GM21390 (cell line): ENCODE data around the gene ACTN4.

ENCODE experiments used
- ATAC-seq: cut with Tn5 transposase; IDR thresholded peaks from one replicate; pipeline ENCODE4 v1.9.1; 2021; ENCODE audit not compliant: unreplicated experiment

Gene ACTN4

DNA sequence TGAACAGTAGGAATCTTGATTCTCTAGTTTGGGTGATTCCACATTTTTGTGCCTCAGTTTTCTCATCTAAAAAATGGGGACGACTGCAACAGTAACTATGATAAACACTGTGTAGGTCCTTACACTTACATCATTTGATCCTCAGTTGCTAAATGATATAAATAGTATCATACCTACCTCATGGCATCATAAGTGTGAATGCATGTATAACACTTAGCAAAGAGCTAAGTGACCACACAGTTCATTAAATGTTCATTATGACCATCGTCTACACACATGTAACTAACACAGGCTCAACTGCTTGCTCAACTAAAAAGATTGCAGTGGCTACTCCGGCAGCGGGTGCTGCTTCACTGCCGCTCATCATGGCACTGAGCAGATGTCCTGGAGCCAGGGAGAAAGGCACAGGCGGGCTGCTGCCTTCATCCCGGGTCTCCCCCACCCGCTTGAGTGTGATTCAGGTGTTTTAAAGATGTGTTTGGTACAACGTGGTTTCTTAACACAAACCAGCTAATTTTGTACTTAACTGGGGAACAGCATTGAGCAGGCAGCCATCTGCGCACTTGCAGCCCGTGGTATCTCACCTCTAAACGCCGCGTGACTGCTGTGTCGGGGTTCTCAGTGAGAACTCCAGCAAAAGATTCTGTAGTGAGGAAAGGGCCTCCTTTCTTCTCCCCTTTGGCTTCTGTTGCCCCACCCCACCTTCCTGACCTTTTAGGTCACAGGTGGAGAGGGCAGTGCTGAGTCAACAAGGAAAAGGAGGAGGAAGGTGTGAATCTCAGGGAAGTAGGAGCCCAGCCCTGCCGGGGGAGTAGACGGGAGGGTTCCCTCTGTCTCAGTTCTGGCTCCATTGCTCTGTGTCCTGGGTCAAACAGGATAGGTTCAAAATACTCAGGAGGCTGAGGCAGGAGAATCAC is 11.7 kb upstream of the ACTN4 start:
- no peak for ATAC-seq

DNA sequence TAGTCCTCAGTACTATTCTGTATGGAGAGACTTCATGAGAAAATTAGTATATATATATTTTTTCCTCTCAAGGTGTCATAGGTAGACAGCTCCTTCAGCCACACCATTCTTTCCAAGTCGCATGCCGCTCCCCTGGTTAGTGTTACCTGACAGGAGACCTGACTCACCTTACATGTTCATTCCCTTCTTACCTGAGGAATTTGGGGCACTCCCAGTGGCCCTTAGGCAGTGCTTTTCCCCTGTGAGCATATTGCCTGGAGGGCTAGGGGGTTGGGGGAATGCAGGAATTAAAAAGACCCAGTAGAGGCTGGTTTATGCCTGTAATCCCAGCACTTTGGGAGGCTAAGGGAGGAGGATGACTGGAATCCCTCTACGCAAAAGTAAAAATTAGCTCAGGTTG is 9.0 kb upstream of the ACTN4 start:
- ATAC-seq = no peak

DNA sequence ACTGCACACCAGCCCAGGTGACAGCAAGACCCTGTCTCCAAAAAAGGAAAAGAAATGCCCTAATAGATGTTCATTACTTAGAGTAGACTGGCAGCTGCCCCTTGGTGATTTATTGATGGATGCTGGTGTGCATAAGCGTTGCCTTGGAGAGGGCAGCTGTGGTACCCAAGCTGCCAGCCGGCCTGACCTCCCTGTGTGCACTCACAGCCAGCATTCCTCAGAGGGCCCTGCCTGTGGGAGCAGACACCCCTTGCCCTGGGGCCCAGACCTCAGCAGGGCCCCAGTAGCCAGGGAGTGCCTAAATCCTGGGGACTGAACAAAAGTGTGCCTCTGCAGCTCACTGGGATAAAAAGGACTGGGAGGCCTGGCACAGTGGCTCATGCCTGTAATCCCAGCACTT is 7.8 kb upstream of the ACTN4 start:
- ATAC-seq = no peak

DNA sequence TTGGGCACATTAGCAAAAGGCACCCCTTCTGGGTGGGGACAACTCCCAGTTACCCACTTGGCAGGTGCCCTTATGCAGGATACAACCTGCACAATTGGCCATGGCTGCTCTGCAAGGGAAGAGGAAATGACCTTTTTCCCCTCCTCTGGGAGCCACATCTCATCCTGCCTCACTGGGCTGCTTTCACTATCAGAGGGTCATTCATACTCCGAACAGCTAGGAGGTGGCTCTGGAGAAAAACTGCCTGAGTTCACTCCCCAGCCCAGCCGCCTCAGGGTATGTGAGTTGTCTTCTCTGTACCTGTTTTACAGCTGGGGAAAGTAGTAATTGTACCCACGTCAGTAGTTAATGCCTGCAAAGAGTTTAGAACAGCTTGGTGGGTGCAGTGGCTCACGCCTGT is 7.1 kb upstream of the ACTN4 start:
- no peak for ATAC-seq

DNA sequence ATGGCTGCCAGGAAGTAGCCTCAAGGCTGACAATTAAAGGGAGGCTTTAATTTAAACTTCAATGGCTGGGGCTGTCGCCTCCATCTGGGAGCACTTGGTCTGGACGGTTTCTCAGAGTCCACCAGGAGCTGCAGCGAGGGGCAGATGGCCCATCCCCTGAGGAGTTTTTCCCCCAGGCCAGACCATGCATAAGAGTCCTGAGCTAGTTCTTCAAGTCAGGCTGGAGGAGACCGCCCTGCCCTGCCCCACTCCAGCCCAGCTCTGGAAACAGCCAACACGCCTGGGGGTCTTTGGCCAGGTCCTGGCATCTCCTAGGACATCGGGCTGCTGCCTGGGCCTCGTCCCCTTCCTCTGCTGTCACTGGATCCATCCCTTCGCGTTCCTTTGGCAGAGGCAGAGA is 5.3 kb upstream of the ACTN4 start:
- ATAC-seq = no peak

DNA sequence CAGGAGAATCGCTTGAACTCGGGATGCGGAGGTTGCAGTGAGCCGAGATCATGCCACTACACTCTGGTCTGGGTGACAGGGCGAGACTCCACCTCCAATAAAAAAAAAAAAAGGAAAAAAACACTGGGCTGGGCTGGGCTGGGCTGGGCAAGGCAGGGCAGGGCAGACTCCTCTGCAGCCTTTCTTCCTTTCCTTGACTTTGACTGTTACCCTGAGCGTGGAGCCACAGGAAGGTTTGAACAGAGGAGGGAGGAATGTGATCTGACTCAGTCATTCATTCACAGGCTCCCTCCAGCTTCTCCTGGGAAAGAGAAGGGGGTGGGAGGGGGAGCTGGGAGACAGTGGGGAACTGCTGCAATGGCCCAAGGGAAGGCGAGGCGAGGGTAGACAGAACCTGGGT is 2.7 kb upstream of the ACTN4 start:
- ATAC-seq = no peak

DNA sequence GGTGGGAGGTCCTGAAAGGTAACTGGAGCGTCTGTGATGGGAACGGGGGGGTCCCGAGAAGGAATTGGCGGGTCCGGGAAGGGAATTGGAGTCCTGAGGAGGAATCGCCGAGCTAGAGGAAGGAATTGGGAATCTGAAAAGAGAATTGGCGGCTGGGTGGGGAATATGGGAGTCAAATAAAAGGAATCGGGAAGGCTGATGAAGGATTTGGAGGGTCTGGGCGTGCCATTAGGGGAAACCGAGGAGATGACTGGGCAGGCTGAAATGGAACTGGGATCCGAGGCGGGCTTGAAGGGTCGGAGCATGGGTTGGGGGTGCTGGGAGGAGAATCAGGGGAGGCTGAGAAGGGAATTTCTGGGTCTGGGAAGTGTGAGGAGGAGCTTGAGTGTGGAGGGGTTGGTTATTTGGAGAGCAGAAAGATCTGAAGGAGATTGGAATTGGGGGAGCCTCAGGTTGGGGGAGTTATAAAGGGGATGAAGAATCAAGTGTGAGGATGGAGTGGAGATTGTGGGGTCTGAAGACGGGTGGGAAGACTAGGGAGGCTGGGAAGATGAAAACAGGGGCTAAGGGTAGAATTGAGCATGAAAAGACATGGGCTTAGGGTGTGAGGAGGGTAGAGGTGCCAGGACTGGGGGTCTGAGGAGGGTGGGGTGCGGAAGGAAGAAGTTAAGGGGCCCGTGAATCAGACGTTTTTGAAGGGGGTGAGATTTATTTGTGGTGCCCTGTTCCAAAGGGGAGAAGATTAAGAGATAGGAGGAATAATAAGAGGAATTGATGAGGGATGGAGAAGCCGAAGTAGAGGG is 718 bp downstream of the ACTN4 start:
- no peak for ATAC-seq

DNA sequence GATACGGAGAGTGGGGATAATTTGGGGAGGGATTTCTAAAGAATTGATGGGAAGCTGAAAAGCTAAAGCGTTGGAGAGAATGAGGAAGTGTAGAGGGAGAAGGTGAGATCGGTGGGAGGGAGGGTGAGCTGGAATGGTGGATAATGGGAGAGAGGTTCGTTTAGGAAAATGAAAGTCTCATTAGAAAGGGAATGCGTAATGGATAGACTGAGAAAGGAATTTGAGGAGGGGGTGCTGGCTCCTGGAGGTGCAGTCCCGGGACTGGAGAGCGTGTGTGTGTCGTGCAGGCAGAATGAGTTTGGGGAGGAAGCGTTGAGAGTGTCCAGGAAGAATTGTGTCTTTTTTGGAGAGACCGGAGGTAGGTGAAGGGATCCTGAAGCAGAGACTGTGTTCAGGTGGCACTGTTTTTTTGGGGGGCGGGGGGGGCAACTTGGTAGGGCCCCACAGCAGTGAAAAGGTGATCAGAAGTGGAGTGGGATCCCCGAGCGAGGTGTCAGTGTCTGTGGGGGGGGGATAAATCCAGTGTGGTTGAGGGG is 1.4 kb downstream of the ACTN4 start:
- ATAC-seq = no peak

DNA sequence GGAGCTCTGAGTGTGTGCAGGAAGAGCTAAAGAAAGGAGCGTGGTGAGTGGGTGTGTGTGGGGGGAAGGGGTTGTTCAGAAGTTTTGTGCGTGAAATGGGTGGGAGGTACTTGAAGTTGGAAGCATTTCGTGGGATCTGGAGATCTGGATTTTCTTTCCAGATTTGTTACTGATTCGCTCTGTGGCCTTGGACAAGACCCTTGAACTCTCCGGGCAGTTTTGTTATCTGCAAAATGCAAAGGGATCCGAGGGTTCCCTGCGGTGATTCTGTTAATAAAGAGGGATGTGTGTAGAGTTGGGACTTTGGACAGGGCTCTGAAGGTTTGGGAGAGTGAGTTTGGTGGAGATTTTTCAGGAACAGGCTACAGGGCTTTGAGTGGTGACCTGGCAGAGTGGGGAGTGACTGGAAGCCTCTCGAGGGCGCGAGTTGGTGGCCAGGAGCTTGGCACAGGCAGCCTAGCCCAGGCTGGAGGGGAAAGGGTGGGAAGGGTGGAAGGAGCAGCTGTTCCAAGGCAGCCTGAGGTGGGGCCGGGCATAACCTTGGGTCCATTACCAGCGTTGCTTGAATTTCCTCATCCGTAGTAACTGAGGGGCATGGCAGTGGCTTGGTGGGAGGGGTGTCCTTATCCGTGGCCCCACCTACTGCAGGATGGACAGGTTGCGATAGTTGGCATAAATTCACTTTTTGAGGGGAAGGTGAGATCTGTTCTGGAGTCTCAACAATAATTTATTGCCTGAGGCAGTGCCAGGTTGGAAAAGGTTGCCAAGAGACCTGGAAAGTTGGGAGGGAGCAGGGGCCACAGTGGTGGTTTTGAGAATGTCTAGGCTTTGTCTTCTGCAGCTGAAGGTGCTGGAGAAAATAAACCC is 2.1 kb downstream of the ACTN4 start:
- ATAC-seq = no peak

DNA sequence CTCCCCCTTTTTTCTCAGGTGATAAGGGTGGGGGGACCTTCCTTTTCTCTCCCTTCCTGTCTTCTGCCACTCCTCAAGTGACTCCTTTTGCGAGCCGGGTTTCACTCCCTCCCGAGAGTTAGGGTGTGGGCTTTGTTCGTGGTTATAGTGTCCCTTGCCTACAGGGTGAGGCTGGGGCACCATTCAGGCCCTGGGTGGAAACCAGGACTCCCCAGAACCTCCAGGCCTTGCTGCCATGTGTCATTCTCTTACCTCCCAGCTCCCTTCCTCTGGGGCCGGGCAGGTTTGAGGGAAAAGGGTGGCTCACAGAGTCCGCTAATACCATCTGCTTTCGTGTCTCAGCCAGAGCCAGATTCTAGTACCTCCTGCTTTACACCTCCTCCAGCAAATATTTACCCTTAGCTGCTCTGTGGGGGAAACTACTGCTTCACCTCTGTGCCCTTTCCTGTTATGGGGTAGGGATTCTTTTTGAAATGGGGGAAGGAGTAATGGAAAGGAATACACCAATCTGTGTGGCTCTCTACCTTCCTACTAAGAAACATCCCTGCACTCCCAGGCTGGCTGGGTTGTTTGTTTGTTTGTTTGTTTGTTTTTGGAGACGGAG is 2.8 kb downstream of the ACTN4 start:
- ATAC-seq = no peak

DNA sequence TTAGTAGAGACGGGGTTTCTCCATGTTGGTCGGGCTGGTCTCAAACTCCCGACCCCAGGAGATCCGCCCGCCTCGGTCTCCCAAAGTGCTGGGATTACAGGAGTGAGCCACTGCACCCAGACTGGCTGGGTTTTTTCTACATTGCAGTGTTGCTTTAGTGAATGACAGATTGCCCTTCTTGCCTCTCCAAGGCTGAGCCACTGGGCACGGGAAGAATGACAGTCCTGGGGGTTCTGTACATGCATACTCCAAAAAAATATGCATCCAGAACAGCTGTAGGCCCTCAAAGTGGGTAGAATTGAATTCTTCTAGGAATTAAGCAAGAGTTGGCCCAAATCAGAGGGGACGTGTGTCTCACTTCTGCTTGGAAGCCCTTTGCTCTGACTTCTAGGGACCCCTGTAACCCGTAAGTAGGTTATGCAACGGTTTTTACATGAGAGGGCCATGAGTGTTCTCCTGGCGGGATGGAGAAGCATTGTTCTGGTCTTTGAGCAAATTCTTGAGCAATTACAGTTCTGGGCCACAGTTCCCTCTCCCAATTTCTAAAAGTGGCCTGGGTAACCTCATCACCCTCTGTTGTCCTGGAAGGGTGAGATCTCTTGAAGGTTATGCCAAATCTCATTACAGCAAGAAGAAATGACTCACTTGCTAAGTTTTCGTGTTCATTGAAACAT is 3.6 kb downstream of the ACTN4 start:
- ATAC-seq = no peak

DNA sequence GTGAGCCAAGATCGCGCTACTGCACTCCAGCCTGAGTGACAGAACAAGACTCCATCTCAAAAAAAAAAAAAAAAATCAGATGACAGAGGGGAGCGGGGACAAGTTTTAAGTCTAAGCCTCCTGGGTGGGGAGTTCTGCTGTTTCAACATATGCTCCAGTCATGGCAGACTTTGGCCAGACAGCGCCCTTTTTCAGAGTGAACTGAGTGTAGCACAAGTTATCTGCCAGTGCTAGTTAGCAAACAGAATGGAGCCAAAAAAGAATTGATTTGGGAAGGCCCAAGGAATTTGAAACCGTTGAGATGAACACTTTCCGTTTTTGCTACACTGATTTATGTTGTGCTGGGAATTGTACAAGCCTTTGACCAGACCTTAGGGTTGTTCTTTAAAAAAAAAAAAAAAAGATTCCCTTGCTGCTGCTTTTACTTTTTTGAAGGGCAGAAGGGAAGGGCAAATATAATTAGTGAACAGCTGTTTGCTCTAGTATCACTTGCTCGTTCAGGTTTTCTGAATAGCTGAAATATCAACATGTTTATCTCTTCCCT is 5.7 kb downstream of the ACTN4 start:
- no peak for ATAC-seq

DNA sequence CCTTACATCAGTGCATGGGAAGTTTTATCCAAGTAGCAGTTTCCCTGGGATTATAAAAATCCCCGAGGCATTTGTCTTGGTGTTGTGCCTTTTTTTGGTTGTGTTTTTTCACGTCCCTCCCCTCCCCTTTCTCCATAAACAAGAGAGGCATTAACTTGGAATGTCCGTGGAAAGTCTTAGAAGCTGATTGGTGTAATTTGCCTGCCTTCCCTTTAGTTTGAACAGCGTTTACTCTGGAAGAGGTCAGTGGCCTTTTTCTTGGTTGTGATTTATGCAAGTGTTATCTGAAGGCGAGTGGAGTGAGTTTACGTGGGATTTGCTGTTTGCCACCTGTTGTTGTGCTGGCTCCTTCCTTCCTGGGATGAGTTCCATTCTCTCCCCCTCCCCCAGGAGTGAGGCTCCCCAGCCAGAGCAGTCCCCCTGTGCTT is 7.2 kb downstream of the ACTN4 start:
- no peak for ATAC-seq

DNA sequence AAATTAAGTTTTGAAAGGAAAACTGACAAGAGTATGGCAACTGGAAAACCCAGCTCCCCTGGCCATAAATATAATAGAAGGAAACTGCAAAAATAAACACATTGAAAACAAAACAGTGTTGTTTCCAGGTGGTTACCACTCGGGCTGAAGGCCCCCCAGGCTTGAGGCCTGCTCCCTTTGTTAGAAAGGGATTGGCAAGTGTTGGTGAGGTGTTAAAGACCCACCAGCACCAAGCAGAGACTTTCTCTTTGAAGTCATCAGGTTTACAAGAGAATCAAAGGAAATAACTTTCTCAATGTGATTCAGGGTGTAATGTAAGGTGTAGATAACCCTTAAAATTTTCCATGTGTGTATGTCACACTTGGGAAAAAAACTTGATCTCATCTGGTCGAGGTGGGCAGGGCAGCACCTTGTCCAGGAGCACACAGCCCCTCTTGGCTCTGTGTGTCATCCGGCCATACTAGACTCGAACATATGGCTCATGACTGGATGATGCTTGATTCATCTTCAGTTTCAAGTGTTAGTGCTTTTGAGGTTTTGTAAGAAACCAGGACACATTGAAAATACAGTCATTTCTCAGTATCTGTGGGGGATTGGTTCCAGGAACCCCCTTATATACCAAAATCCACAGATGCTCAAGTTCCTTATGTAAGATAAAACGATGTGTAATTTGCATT is 7.8 kb downstream of the ACTN4 start:
- no peak for ATAC-seq

DNA sequence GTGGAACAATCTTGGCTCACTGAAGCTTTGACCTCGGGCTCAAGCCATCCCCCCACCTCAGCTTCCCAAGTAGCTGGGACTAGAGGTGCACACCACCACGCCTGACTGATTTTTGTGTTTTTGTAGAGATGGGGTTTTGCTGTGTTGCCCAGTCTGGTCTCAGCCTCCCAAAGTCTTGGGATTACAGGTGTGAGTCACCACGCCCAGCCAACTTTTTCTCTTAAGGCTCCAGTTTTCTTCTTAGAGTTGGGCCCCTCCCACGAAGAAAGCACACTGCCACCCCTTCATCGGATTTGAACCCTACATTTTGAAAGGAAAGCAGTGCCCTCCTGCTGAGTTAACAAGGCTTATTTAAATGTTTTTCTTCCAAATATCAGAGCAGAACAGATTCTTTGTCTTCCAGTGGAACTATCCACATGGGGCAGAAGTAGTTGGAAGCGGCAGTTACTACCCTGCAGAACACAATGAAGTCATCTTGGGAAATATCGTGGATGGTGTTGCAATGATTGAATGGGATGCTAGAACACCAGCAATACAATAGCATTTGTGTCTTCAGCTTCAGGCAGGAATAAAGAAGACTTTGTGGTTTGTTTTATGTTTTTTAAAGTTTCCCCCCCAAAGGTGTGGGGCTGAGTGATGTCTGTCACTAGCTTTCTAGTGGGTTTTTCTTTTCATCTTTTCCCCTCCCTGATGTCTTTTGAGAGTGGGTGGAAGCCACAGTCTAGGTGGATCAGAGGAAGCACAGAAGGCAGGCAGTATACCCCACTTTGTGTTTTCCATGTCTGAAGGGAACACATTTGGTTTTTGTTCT is 8.9 kb downstream of the ACTN4 start:
- no peak for ATAC-seq

DNA sequence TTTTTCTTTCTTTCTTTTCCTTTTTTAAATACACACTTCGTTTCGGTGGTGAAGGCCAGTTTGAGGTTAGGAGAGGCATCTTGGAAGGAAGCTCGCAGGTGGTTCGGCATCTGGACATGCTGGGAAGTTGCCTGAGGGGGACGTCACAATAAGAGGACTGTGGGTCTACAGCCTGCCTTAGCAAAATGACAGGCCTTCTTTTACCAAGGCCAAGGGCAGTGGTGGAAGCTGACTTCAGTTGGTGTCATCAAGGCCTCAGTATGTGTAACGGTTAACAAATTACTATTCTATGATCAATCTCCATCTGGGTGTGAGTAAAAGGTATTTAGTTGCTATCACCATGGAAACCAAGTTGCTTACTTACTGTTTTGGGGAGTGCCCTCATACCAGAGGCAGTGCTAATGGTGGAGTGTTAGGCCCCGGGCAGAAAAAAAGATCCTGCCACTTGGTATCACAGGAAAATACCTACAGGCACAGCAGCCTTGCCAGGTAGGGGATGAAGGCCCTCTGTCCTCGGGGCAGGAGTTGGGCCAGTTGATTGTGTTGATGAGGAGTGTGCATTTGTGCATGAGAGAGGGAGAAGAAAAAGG is 10.3 kb downstream of the ACTN4 start:
- no peak for ATAC-seq

DNA sequence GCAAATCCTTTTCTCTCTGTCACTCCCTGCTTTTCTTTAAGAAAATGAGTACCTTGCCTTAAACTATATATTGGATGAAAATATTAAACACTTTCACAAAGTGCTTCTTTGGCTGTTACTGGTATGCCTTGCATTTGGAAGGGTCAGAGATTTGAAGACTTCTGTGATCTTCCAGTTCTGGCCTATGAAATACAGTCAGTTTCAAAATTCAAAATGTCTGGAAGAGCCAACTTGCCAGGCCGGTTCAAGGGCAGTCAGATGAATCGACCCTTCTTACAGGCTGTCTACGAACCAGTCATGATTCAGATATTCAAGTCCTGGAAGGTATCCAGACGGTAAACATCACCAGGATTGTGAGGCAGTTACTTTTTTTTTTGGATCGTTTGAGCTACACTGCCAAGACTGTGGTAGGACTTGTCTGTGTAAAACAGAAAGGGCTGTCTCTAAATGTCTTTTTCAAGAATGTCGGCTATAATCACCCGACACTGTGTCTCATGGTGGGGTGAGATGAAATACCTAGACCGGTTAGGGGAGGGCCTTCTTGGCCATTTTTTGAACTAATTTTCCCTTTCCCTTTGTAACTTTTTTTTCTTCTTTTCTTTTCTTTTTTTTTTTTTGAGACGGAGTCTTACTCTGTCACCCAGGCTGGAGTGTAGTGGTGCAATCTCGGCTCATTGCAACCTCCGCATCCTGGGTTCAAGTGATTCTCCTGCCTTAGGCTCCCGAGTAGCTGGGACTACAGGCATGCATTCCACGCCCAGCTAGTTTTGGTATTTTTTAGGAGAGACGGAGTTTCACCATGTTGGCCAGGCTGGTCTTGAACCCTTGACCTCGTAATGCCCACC is 11.2 kb downstream of the ACTN4 start:
- ATAC-seq = no peak
